Gastrocnemius medialis (tissue), 4 donors: ENCODE measurements around the gene CUL1. TPM values are rescaled to one million over a fixed set of nuclear protein-coding genes. Genes with fewer than 3 reads are reported as not detected.

Source experiments
- ATAC-seq, 2 donors: fragments of 150-250 bp; one replicate each; pipeline ENCODE4 v1.9.1; 2016
- DNase-seq, 2 donors: peaks; one replicate each; pipeline ENCODE4 v3.0.0-alpha.2; 2019
- H3K27ac ChIP-seq, 4 donors: fragments of 200-600 bp; sonication (generic); 1 replicate in 1 of 4; 2 replicates in 3 of 4; pipeline ENCODE4 v1.5.1; 2016 to 2018; ENCODE audit warnings: mild to moderate bottlenecking in 2 of 4, moderate library complexity in 1 of 4
- H3K27me3 ChIP-seq, 3 donors: fragments of 200-600 bp; sonication (generic) in 2 of 3; 1 replicate in 1 of 3; 2 replicates in 2 of 3; pipeline versions ENCODE4 v1.5.1 to v1.6.0; 2016 to 2019; ENCODE audit warnings: mild to moderate bottlenecking in 1 of 3, moderate library complexity in 1 of 3
- H3K36me3 ChIP-seq, 2 donors: fragments of 200-600 bp; sonication (generic) in 1 of 2; one replicate each; pipeline ENCODE4 v1.5.1; 2017 to 2018
- H3K4me1 ChIP-seq, 2 donors: fragments of 200-600 bp; sonication (generic) in 1 of 2; one replicate each; pipeline ENCODE4 v1.5.1; 2016 to 2017; ENCODE audit warnings: mild to moderate bottlenecking in 2 of 2
- H3K4me3 ChIP-seq, 4 donors: fragments of 200-600 bp; sonication (generic) in 3 of 4; 1 replicate in 1 of 4; 2 replicates in 3 of 4; pipeline ENCODE4 v1.5.1; 2016 to 2019; ENCODE audit warnings: mild to moderate bottlenecking in 2 of 4
- H3K9me3 ChIP-seq, 3 donors: fragments of 200-600 bp; sonication (generic) in 2 of 3; 1 replicate in 1 of 3; 2 replicates in 2 of 3; pipeline ENCODE4 v1.5.1; 2016 to 2019
- POLR2A ChIP-seq, 2 donors: fragments of 450-650 bp; IDR thresholded peaks; one replicate each; pipeline ENCODE4 v1.6.1; 2017; ENCODE audit warnings: antibody characterized with exemption in 2 of 2, mild to moderate bottlenecking in 2 of 2, moderate library complexity in 2 of 2
- in situ Hi-C, 4 donors: fragments of 200-750 bp; cut with MboI; loops; one replicate each; pipeline versions ENCODE4 v1.15.0 to v1.8.0; 2017; ENCODE audit warnings: low sequenced_read_pairs in 4 of 4
- intact Hi-C: fragments of 100-400 bp; cut with DNase I; formaldehyde crosslinking; loops from one replicate; pipeline ENCODE4 v1.15.1; 2023; ENCODE audit warnings: low total_unique reads
- total RNA-seq, 4 donors: library from RNA; depleted of rRNA; stranded (reverse); fragments of >200 nt; gene quantifications; one replicate each; pipeline versions ENCODE4 v1.1.0 to v1.2.3, GENCODE V29; 2016
- TF ChIP-seq, protein P1 (sequence below), 5 experiments: fragments of 450-650 bp in 3 of 5; fragments of 200-600 bp in 2 of 5; sonication (generic) in 2 of 5; IDR thresholded peaks in 4 of 5; conservative IDR thresholded peaks in 1 of 5; 1 replicate in 4 of 5; 2 replicates in 1 of 5; pipeline ENCODE4 v1.5.1; 2016 to 2019; ENCODE audit warnings: antibody characterized with exemption in 5 of 5, mild to moderate bottlenecking in 3 of 5, moderate library complexity in 3 of 5

The CUL1 gene
- total RNA-seq, 4 donors from 2014 or later: 78.7 to 101 (median 84.6) TPM

DNA sequence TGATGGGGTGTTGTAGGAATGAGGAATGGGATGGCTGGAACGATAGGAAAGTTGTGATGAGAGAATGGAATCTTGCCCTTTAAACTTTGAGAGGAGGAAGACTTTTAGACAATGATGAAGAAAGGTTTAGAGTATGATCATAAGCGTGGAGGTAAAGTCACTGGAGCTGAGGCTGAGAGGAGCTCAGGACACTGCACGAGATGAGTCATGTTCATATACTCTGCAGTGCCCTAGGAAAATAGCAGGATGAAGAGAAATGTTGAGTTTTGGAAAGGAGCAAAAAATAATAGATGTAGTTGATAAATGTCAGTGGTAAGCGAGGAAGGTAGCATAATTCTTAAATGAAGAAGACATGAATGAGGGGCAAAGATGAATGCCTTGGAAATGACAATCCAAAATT, 28.3 kb upstream of the CUL1 start:
- ATAC-seq: no peak
- Histone ChIP-seq H3K4me3 (no peak overlapping the region), H3K27me3 (no peaks in the 10 kb centered on the region), H3K27ac (no peak overlapping the region), H3K9me3 (no peaks in the 10 kb centered on the region), H3K4me1 (no peaks in the 10 kb centered on the region), H3K36me3 (no peaks in the 10 kb centered on the region)
- no peak for DNase-seq
- in situ Hi-C loops (no loop called here), intact Hi-C loops (no loop called here)
- TF ChIP-seq, protein P1, sequence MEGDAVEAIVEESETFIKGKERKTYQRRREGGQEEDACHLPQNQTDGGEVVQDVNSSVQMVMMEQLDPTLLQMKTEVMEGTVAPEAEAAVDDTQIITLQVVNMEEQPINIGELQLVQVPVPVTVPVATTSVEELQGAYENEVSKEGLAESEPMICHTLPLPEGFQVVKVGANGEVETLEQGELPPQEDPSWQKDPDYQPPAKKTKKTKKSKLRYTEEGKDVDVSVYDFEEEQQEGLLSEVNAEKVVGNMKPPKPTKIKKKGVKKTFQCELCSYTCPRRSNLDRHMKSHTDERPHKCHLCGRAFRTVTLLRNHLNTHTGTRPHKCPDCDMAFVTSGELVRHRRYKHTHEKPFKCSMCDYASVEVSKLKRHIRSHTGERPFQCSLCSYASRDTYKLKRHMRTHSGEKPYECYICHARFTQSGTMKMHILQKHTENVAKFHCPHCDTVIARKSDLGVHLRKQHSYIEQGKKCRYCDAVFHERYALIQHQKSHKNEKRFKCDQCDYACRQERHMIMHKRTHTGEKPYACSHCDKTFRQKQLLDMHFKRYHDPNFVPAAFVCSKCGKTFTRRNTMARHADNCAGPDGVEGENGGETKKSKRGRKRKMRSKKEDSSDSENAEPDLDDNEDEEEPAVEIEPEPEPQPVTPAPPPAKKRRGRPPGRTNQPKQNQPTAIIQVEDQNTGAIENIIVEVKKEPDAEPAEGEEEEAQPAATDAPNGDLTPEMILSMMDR (IDR thresholded peaks at IDR 0.05 in 4 of 5, conservative IDR thresholded peaks at IDR 0.05 in 1 of 5): no peak
- no peak for TF ChIP-seq POLR2A (IDR thresholded peaks at IDR 0.05)

DNA sequence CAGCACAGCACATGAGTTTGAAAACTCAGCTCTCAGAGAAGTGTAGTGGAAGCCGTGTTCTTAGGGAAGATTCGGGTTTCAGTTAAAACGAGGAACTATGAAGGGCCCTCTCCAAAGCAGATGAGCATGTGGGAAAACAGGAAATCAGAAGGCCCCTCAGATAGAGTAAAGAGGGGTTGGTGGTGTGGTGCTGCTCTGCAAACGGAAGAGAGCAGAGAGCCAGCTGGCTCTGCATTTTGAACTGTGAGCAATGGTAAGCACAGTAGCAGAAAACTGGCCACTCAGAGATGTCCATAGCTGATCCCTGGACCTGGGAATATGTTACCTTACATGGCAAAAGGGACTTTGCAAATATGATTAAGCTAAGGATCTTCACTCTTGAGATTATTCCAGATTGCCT, 27.9 kb upstream of the CUL1 start:
- intact Hi-C loops: no loop called here
- no peak for ATAC-seq

DNA sequence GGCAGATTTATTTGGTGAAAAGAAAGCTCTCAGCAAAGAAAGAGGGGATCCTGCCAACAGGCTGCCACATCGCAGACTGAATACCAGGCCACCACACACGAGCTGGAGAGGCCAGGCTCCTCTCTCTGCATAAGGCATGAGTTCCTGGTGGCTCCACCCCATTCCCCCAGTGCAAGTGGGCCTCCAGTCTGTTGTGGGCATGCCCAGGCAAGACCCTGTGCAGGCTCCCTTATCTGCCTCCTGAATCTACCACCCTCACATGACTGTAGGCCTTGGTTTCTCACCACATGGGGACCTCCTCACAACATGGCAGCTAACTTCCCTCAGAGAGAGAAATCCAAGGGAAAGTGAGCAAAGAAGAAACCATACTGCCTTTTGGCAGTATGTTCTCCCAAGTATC, 26.7 kb upstream of the CUL1 start:
- H3K4me1 ChIP-seq: no peaks in the 10 kb centered on the region
- no peaks in the 10 kb centered on the region for H3K36me3 ChIP-seq
- TF ChIP-seq POLR2A (IDR thresholded peaks at IDR 0.05): no peak
- TF ChIP-seq, protein P1 (IDR thresholded peaks at IDR 0.05 in 4 of 5, conservative IDR thresholded peaks at IDR 0.05 in 1 of 5): no peak
- no peak for DNase-seq
- ATAC-seq: no peak
- no peak overlapping the region for H3K4me3 ChIP-seq
- no peaks in the 10 kb centered on the region for H3K9me3 ChIP-seq
- intact Hi-C loops (no loop called here), in situ Hi-C loops (no loop called here)
- H3K27ac ChIP-seq: no peak overlapping the region
- H3K27me3 ChIP-seq: no peaks in the 10 kb centered on the region

More for the DNA sequence above, 27.9 kb upstream of the CUL1 start:
- TF ChIP-seq, protein P1 (IDR thresholded peaks at IDR 0.05 in 4 of 5, conservative IDR thresholded peaks at IDR 0.05 in 1 of 5): no peak
- no peak for TF ChIP-seq POLR2A (IDR thresholded peaks at IDR 0.05)
- in situ Hi-C loops: no loop called here
- Histone ChIP-seq H3K27me3 (no peaks in the 10 kb centered on the region), H3K4me1 (no peaks in the 10 kb centered on the region), H3K27ac (no peak overlapping the region), H3K9me3 (no peaks in the 10 kb centered on the region), H3K36me3 (no peaks in the 10 kb centered on the region), H3K4me3 (no peak overlapping the region)
- DNase-seq: no peak

DNA sequence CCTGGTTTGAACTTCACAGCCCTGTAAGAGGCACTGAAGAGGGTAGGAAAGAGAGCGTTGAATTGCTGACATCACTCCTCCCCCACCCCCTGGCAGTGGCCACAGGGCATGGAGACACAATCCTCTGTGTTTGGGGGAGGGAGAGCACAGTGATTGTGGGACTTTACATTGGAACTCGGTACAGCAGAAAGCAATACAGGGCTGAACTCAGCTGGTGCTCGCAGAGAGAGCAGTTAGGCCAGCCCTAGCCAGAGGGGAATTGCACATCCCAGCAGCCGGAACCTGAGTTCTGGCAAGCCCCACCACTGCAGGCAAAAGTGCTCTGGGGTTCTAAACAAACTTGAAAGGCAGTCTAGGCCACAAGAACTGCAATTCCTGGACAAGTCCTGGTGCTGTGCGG, 24.0 kb upstream of the CUL1 start:
- Histone ChIP-seq H3K27ac (no peak overlapping the region), H3K4me3 (no peak overlapping the region), H3K27me3 (no peaks in the 10 kb centered on the region), H3K4me1 (no peaks in the 10 kb centered on the region), H3K9me3 (no peaks in the 10 kb centered on the region), H3K36me3 (no peaks in the 10 kb centered on the region)
- in situ Hi-C loops (no loop called here), intact Hi-C loops (no loop called here)
- DNase-seq (no peak), ATAC-seq (no peak)
- no peak for TF ChIP-seq POLR2A (IDR thresholded peaks at IDR 0.05)
- TF ChIP-seq, protein P1 (IDR thresholded peaks at IDR 0.05 in 4 of 5, conservative IDR thresholded peaks at IDR 0.05 in 1 of 5): no peak

DNA sequence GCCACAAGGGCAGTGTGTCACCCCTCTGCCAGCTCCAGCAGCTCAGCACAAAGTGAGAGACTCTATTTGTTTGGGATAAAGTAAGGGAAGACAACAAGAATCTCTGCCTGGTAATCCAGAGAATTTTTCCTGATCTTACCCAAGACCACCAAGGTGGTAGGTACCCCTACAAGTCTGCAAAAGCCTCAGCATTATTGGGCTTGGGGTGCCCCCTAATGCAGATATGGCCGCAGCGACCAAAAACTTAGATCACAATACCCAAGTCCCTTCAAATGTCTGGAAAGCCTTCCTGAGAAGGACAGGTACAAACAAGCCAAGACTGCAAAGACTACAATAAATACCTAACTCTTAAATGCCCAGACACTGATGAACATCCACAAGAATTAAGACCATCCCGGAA, 22.4 kb upstream of the CUL1 start:
- DNase-seq (no peak), ATAC-seq (no peak)
- no peak for TF ChIP-seq POLR2A (IDR thresholded peaks at IDR 0.05)
- TF ChIP-seq, protein P1 (IDR thresholded peaks at IDR 0.05 in 4 of 5, conservative IDR thresholded peaks at IDR 0.05 in 1 of 5): no peak
- no peak overlapping the region for H3K4me3 ChIP-seq
- H3K4me1 ChIP-seq: no peaks in the 10 kb centered on the region
- no peaks in the 10 kb centered on the region for H3K27me3 ChIP-seq
- intact Hi-C loops (no loop called here), in situ Hi-C loops (no loop called here)
- H3K36me3 ChIP-seq: no peaks in the 10 kb centered on the region
- H3K27ac ChIP-seq: no peak overlapping the region
- no peaks in the 10 kb centered on the region for H3K9me3 ChIP-seq
